ENCODE results near the gene CHKB. TPM values are rescaled to one million over a fixed set of nuclear protein-coding genes. Genes with fewer than 3 reads are reported as not detected.

The CHKB gene
- total and polyA plus RNA-seq, 2 of the 8 experiments (the other 6 are each of a cell fraction or from before 2014, with no cell fraction given), result 27.9 to 42.2 TPM

GRCh38 chr22:50576806-50577696 lies 5.6 kb downstream of the CHKB start:
- peaks cover 5 to 10% of the 10 kb centered on the region in 2 experiments for H4K20me1 ChIP-seq (replicated peaks in 1 of 2; ENCODE audit: control insufficient read depth in 1 of 2, insufficient read depth in 2 of 2, low read length in 2 of 2)
- FAIRE-seq (no peak), DNase-seq (ENCODE audit: low read depth in 1 of 2, low spot score in 2 of 2) (no peak)
- H3K79me1 ChIP-seq (ENCODE audit: low read depth, low read length), result peaks cover 7% of the 10 kb centered on the region; the same call in 1 of the 2 replicates
- no peak overlapping the region for H4K8ac ChIP-seq (ENCODE audit: extremely low read depth, insufficient read depth, low read length)
- H2BK12ac ChIP-seq (ENCODE audit: low read depth, low read length), result no peak overlapping the region
- no peak overlapping the region for H3K4ac ChIP-seq (replicated peaks; ENCODE audit: insufficient read length, low read depth, low read length)
- peaks cover 0 to 4% (median 3%) of the 10 kb centered on the region in 4 experiments; a peak in 3 of 7 replicates for H3K4me1 ChIP-seq (replicated peaks in 1 of 4; ENCODE audit: control insufficient read depth in 3 of 4, insufficient read depth in 4 of 4, low read length in 3 of 4)
- H2AFZ ChIP-seq (ENCODE audit: low read length), result no peak overlapping the region
- H2BK120ac ChIP-seq (replicated peaks; ENCODE audit: low read depth, low read length), result no peak overlapping the region
- no peak overlapping the region for H3K27ac ChIP-seq (ENCODE audit: low read depth, low read length)
- H3K23ac ChIP-seq (ENCODE audit: insufficient read length), result no peak overlapping the region
- H3K14ac ChIP-seq (ENCODE audit: insufficient read length), result no peak overlapping the region
- H3K9ac ChIP-seq (replicated peaks in 1 of 4; ENCODE audit: extremely low read depth in 1 of 4, low read depth in 3 of 4, low read length in 3 of 4), result no peak overlapping the region
- no peak overlapping the region for H2BK15ac ChIP-seq (ENCODE audit: low read length)
- no peak overlapping the region for H2BK20ac ChIP-seq (ENCODE audit: low read length)
- ChIA-PET CTCF (ENCODE audit: partially characterized antibody) (interaction anchor here (0.6 to 8.1 kb wide), 18 partner anchors 10 to 123 kb away, joined by 3 to 84 read pairs (median 8); partner anchors contain the start of genes SCO2 and SYCE3), POLR2A (ENCODE audit: partially characterized antibody) (interaction anchor here (1.4 to 5.4 kb wide), 3 partner anchors 12 to 35 kb away, joined by 3 to 37 read pairs (median 8); partner anchors contain the start of gene SYCE3)
- peaks cover 6 to 13% (median 10%) of the 10 kb centered on the region in 4 experiments; a peak in 7 of 8 replicates for H3K36me3 ChIP-seq (ENCODE audit: control insufficient read depth in 2 of 4, insufficient read depth in 4 of 4, low read length in 3 of 4)
- H3K4me2 ChIP-seq (ENCODE audit: insufficient read depth in 1 of 2, low read depth in 2 of 2, low read length in 2 of 2), result no peak overlapping the region
- H3K79me2 ChIP-seq (ENCODE audit: control insufficient read depth in 1 of 2, insufficient read depth in 2 of 2, low read length in 2 of 2), result peaks cover 0 to 7% of the 10 kb centered on the region in 2 experiments; a peak in 1 of 4 replicates
- no peaks in the 10 kb centered on the region for H3K27me3 ChIP-seq (replicated peaks in 1 of 4; ENCODE audit: control insufficient read depth in 3 of 4, extremely low read depth in 1 of 4, insufficient read depth in 3 of 4, low read length in 3 of 4)
- H3K23me2 ChIP-seq (ENCODE audit: low read depth, low read length), result peaks cover 4% of the 10 kb centered on the region; the same call in 1 of the 2 replicates
- no peak overlapping the region for H4K91ac ChIP-seq (replicated peaks; ENCODE audit: insufficient read length, low read length)
- WGBS, 2 experiments (ENCODE audit: extremely low coverage in 1 of 2, insufficient coverage in 1 of 2, insufficient read length in 1 of 2, insufficient replicate concordance in 2 of 2, low coverage in 1 of 2, low lambda C conversion rate in 2 of 2, missing lambda C conversion rate in 1 of 2), result 94% methylated on average over 18 of the region's 18 CpGs; no CpG with 5 or more reads in 1 of the 2 experiments
- H3K4me3 ChIP-seq (ENCODE audit: extremely low read depth in 1 of 4, insufficient read depth in 2 of 4, low read depth in 3 of 4, low read length in 4 of 4), result no peak overlapping the region
- no peak overlapping the region for H4K5ac ChIP-seq (ENCODE audit: insufficient read length, low read depth, low read length)
- H3K9me3 ChIP-seq (ENCODE audit: insufficient read depth in 2 of 2, low read depth in 1 of 2, low read length in 1 of 2), result no peaks in the 10 kb centered on the region
- H3K56ac ChIP-seq (replicated peaks; ENCODE audit: insufficient read length, low read depth, low read length), result no peak overlapping the region
- H3K18ac ChIP-seq (ENCODE audit: extremely low read depth, low read length), result no peak overlapping the region
- H2BK5ac ChIP-seq (ENCODE audit: low read depth, low read length), result no peak overlapping the region
- H2AK5ac ChIP-seq (ENCODE audit: low read depth, low read length), result no peak overlapping the region
- TF ChIP-seq JUND (IDR thresholded peaks at IDR 0.05; ENCODE audit: low read length), result no peak
- no peak for TF ChIP-seq SAP30 (IDR thresholded peaks at IDR 0.05; ENCODE audit: insufficient read depth, insufficient replicate concordance, low read length)
- TF ChIP-seq TAF7 (optimal IDR thresholded peaks at IDR 0.05; ENCODE audit: borderline replicate concordance, low read depth, low read length), result no peak
- TF ChIP-seq CBX8 (IDR thresholded peaks at IDR 0.05; ENCODE audit: borderline replicate concordance, low read depth, low read length), result no peak
- no peak for TF ChIP-seq RBBP5 (IDR thresholded peaks at IDR 0.05; ENCODE audit: borderline replicate concordance, low read depth, low read length)
- no peak for TF ChIP-seq SIRT6 (IDR thresholded peaks at IDR 0.05; ENCODE audit: low read length)
- TF ChIP-seq SP1 (IDR thresholded peaks at IDR 0.05; ENCODE audit: low read depth, low read length), result no peak
